ENCODE data around the gene FBN1. TPM values are rescaled to one million over a fixed set of nuclear protein-coding genes. Genes with fewer than 3 reads are reported as not detected.

Gene FBN1
- total RNA-seq, 2 experiments from 2014 or later: 0.56 to 0.59 TPM

DNA sequence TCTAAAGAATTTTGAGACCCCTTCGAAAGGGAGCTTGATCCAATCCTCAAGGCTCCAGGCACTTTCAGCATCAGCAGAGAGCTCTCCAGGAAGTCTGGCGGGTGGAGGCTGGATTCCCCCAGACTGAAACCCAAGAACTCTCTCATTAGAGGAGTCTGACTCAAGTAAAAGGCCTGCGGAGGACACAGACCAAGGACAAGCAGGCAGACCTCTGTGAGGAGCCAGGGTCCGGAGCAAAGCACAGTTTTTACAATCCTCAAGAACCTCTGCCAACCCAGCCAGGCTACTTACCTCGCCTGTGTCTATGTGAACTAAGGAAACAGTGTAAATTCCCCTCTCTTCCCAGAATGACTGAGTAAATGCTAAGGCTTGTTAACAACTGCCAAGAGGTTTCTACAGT lies 86.2 kb downstream of the FBN1 start:
- ATAC-seq: no peak
- Mint-ChIP-seq H3K4me1 (no peaks in the 10 kb centered on the region), H3K36me3 (ENCODE audit: low read depth) (no peaks in the 10 kb centered on the region), H3K4me3 (no peak overlapping the region), H3K27ac (no peak overlapping the region), H3K27me3 (peaks cover 7% of the 10 kb centered on the region), H3K9me3 (ENCODE audit: low read depth) (no peaks in the 10 kb centered on the region)
- intact Hi-C loops (cut with DNase I, micrococcal nuclease): no loop called here
- POLR2A ChIA-PET: no interaction called here
- CTCF ChIA-PET: no interaction called here
- no peak for DNase-seq

DNA sequence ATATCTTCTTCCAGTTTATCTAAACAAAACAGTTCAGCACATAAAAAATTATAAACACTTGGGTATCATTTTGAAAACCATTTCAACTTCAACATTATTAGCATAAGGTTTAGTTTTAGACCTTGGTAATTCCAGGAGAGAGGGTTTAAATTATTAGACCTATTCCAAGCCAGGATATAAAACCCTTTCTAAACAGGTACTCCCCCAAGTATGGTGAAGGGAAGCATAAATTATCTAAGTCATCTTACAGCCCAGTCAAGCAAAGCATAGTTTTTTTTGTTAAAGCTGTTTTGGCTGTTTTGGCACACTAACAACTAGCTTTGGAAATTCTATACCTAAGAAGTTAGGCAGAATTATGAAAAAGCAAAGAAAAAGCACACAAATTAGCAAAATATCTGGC lies 87.3 kb downstream of the FBN1 start:
- Mint-ChIP-seq H3K36me3 (ENCODE audit: low read depth) (no peaks in the 10 kb centered on the region), H3K4me1 (no peaks in the 10 kb centered on the region), H3K27ac (no peak overlapping the region), H3K9me3 (ENCODE audit: low read depth) (no peaks in the 10 kb centered on the region), H3K27me3 (peaks cover 7% of the 10 kb centered on the region), H3K4me3 (no peak overlapping the region)
- no peak for ATAC-seq
- DNase-seq: no peak
- intact Hi-C loops (cut with DNase I, micrococcal nuclease): no loop called here
- CTCF ChIA-PET: no interaction called here
- POLR2A ChIA-PET: no interaction called here

DNA sequence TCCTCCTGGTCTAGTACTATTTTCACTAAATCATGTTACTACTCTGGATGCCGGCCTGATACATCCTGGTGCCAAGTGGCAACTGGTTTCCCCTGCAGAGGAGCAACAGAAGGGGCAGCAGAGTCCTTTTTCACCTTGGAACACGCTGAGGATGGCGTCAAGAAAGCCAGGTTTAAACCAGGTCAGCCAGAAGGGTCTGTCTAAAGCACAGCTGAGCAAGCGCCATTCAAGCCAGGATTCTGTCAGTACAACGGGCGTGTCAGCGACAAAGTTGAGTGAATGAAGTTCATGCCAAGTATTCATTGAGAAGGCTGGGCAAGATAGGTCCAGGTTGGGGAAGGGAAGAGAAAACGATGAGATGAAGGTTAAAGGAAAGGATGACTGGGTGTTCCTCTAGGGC lies 88.2 kb downstream of the FBN1 start:
- DNase-seq (no peak), ATAC-seq (no peak)
- Mint-ChIP-seq H3K4me1 (no peaks in the 10 kb centered on the region), H3K27me3 (peaks cover 9% of the 10 kb centered on the region), H3K9me3 (ENCODE audit: low read depth) (no peaks in the 10 kb centered on the region), H3K4me3 (no peak overlapping the region), H3K36me3 (ENCODE audit: low read depth) (no peaks in the 10 kb centered on the region), H3K27ac (no peak overlapping the region)
- CTCF ChIA-PET: no interaction called here
- POLR2A ChIA-PET: no interaction called here
- intact Hi-C loops (cut with DNase I, micrococcal nuclease): no loop called here

DNA sequence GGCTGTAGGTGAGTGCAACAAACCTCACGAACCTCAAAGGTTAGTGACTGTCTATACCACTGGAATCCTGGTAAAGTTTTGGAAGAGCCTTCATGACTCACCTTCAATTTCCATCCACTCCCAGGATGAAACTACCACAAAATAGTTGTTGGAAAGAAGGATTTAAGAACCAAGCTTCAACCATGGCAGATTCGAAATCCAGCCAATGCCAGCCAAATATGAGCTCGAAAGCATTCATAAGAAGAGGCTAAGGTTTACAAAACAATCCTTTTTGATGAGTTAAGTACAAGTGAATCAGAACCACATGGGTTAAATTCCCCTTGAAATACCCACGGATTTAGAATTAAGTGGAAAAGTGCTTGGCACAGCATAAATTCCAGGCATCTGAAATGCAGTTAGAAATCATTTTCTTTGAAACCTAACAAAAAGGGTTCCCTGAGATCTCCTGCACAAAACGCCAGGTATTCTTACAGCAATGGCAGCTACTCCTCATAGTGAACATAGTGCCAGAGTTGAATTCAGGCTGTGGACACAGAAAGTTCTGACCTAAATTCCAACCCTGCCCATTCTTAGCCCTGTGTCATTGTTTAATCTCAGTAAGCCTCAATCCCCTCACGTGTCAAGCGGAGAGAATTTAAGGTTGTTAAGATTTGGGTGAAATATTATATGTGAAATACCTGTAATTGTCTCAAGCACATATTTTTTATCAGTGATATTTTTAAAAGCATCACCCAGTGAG lies 89.2 kb downstream of the FBN1 start:
- ChIA-PET CTCF (interaction anchor here (0.6 kb wide), 1 partner anchor 1572 kb away, joined by 3 read pairs; no protein-coding TSS in a partner anchor), POLR2A (no interaction called here)
- ATAC-seq (no peak), DNase-seq (no peak)
- Mint-ChIP-seq H3K4me1 (no peaks in the 10 kb centered on the region), H3K4me3 (no peak overlapping the region), H3K27me3 (peaks cover 8% of the 10 kb centered on the region), H3K27ac (no peak overlapping the region), H3K36me3 (ENCODE audit: low read depth) (no peaks in the 10 kb centered on the region), H3K9me3 (ENCODE audit: low read depth) (no peaks in the 10 kb centered on the region)
- intact Hi-C loops (cut with DNase I, micrococcal nuclease): no loop called here

DNA sequence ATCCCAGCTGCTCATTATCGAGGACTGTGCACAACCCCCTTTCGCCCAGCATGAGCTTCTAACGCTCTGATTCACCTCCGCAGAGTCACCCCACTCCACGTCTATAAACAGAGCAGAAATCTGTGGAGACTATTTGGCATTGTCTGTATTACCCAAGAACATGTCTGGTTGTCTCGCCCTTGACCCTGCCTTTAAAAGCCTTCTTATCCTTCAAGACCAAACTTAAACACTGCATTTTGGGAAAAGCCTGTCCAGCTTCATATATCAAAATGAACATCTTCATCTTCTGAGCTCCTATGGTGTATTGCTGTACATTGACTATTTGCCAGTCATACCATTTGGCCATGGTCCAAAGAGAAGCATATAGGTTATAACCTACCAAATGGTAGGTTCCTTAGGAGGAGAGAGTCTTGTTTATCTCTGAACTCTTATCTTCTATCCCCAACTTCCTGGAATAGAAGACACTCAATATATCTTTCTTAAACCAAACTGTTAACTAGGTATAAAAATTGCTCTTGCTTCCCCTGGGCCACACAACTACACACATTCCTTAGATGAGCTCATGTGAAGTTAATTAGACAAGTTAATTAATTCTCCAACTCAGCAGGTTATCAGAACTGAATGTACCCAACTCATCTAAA lies 90.1 kb downstream of the FBN1 start:
- H3K36me3 Mint-ChIP-seq (ENCODE audit: low read depth): no peaks in the 10 kb centered on the region
- POLR2A ChIA-PET: no interaction called here
- H3K4me3 Mint-ChIP-seq: no peak overlapping the region
- intact Hi-C loops (cut with DNase I, micrococcal nuclease): no loop called here
- DNase-seq (no peak), ATAC-seq (no peak)
- H3K27me3 Mint-ChIP-seq: peaks cover 7% of the 10 kb centered on the region
- no peaks in the 10 kb centered on the region for H3K9me3 Mint-ChIP-seq (ENCODE audit: low read depth)
- CTCF ChIA-PET: interaction anchor here (0.6 kb wide), 1 partner anchor 1573 kb away, joined by 3 read pairs; no protein-coding TSS in a partner anchor
- no peak overlapping the region for H3K27ac Mint-ChIP-seq
- H3K4me1 Mint-ChIP-seq: no peaks in the 10 kb centered on the region

DNA sequence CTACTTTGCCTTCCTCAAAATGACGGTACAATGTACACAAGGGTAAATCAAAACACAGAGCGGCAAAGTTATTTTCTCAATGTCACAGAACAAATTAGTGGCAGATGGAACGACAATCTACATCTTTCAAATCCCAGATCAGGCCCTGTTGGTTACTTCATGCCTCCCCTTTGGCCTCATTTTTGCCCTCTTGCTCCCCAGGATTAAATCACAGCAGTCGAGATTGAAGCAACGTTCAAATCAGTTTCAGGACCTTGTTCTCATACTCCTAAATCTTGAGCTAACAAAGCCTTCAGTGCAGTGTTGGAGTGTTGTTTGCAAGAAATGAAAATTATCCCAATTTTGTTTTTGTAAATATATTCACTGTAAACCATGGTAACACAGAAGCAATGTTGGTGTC lies 91.4 kb downstream of the FBN1 start:
- Mint-ChIP-seq H3K4me1 (no peaks in the 10 kb centered on the region), H3K27ac (no peak overlapping the region), H3K36me3 (ENCODE audit: low read depth) (no peaks in the 10 kb centered on the region), H3K27me3 (peaks cover 7% of the 10 kb centered on the region), H3K4me3 (no peak overlapping the region), H3K9me3 (ENCODE audit: low read depth) (no peaks in the 10 kb centered on the region)
- ATAC-seq (no peak), DNase-seq (no peak)
- POLR2A ChIA-PET: no interaction called here
- CTCF ChIA-PET: no interaction called here
- intact Hi-C loops (cut with DNase I, micrococcal nuclease): no loop called here

DNA sequence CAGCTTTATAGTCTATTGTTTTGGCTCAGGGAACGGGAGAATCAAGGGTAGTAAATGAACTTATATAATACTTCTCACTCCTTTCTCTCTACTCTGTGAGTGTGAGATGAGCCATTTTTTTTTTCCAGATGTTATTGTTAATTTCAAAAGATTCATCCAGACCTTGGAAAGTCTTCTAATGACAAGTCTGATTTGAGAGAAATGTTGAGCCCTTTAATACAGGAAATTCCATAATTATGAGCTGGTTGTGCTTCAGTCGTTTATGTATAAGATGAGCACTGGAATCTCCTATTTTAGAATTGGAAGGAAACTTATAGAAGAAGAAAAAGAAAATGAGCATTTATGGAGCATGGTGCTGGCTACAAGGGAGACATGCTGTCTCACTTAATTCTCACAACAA lies 92.0 kb downstream of the FBN1 start:
- Mint-ChIP-seq H3K9me3 (ENCODE audit: low read depth) (no peaks in the 10 kb centered on the region), H3K27ac (no peak overlapping the region), H3K4me3 (no peak overlapping the region), H3K4me1 (no peaks in the 10 kb centered on the region), H3K27me3 (peaks cover 7% of the 10 kb centered on the region), H3K36me3 (ENCODE audit: low read depth) (no peaks in the 10 kb centered on the region)
- ChIA-PET POLR2A (no interaction called here), CTCF (interaction anchor here (1.0 kb wide), 1 partner anchor 39 kb away, joined by 3 read pairs; no protein-coding TSS in a partner anchor)
- intact Hi-C loops (cut with DNase I, micrococcal nuclease): no loop called here
- no peak for DNase-seq
- no peak for ATAC-seq

DNA sequence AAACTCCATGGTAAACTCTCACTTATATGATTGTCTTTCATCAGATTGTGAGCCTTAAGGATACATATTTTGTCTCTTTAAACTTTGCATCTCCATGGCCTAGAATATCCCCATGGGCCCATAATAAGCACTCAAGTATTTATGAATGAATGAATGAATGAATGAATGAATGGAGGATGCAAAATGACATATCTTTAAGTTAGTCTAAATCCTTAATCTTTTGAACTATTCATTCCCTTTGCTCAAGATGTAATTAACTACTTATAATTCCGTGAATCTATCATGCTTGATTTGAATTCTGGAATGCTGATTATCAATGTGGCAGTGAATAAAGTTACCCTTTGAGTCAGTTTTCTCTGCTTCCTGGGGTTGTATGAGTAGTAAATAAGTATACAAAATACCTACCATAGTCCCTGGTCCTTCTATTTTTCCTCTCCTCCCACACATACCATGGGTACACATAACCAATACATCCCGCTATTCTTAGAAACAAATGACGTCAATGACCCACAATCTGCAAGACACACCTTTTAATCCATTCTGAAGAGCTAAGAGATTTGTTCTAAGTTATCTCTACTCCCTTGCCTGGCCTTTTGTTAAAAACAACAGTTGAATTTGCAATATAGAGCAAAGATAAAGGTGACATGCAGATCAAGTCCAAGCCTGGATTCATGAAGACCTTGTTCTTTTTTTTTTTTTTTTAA lies 94.5 kb downstream of the FBN1 start:
- H3K27me3 Mint-ChIP-seq: peaks cover 7% of the 10 kb centered on the region
- POLR2A ChIA-PET: no interaction called here

DNA sequence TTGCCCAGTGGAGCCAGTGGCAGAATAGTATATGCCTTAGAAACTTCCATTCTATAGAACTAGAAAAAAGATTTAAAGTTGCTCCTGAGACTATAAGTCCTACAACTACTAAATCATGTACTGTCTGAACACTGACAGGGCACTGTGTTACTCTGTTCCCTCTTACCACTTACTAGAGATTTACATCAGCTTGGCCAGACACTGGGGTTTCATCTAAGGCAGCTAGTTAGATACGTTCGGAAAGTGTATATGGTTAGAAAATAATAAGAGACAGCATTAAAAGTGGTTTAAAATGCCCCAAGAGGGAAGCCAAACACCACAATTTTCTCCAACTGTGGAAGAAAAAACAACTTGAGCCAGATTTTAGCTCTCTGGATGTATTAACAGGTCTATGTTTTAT lies 97.1 kb downstream of the FBN1 start:
- ATAC-seq (no peak), DNase-seq (no peak)
- Mint-ChIP-seq H3K27ac (no peak overlapping the region), H3K9me3 (ENCODE audit: low read depth) (no peaks in the 10 kb centered on the region), H3K4me3 (no peak overlapping the region), H3K36me3 (ENCODE audit: low read depth) (no peaks in the 10 kb centered on the region), H3K27me3 (peaks cover 2% of the 10 kb centered on the region), H3K4me1 (no peaks in the 10 kb centered on the region)
- intact Hi-C loops (cut with DNase I, micrococcal nuclease): no loop called here
- ChIA-PET POLR2A (no interaction called here), CTCF (no interaction called here)

More for the DNA sequence above, 94.5 kb downstream of the FBN1 start:
- H3K27ac Mint-ChIP-seq: no peak overlapping the region
- CTCF ChIA-PET: no interaction called here
- no peaks in the 10 kb centered on the region for H3K36me3 Mint-ChIP-seq (ENCODE audit: low read depth)
- DNase-seq: no peak
- intact Hi-C loops (cut with DNase I, micrococcal nuclease): no loop called here
- H3K9me3 Mint-ChIP-seq (ENCODE audit: low read depth): no peaks in the 10 kb centered on the region
- no peak for ATAC-seq
- no peaks in the 10 kb centered on the region for H3K4me1 Mint-ChIP-seq
- no peak overlapping the region for H3K4me3 Mint-ChIP-seq

DNA sequence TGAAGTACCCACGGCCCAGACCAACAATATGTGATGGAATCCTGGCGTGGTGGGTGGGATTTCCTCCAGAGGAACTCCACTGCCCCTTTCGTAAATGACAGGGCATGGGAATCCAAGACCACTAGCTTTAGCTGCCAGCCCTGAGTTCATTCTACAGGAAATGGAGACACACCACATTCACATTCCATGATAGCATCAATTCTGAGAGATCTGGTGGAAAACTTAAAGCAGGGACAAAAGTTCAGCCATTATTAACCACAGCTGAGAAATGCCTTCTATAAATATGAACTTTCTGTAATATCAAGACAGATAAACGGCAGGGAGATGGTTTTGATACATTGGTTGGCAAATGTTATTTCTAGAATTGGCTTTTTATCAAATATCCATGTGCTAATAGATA lies 98.2 kb downstream of the FBN1 start:
- Mint-ChIP-seq H3K9me3 (ENCODE audit: low read depth) (peaks cover 3% of the 10 kb centered on the region), H3K4me1 (no peaks in the 10 kb centered on the region), H3K4me3 (no peak overlapping the region), H3K27ac (no peak overlapping the region), H3K27me3 (no peaks in the 10 kb centered on the region), H3K36me3 (ENCODE audit: low read depth) (no peaks in the 10 kb centered on the region)
- intact Hi-C loops (cut with DNase I, micrococcal nuclease): no loop called here
- ChIA-PET POLR2A (no interaction called here), CTCF (interaction anchor here (0.8 kb wide), 1 partner anchor 99 kb away, joined by 3 read pairs; no protein-coding TSS in a partner anchor)
- DNase-seq (no peak), ATAC-seq (no peak)

DNA sequence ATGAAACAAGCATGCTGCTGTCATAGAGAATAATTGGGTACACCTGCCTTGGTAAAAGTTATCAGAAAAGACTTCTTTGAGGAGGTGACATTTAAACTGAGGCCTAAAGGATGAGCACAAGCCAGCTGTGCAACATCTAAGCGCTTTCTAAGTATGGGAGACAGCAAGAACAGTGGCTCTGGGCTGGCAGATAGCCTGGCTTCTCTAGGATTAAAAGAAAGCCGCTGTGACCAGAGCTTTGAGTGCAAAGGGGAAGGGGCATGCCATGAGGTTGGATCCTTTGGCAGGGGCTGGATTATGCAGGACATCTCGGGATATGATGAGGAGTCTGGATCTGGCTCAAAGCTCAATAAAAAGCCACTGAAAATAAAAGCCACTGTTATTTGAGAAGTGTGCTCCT lies 99.2 kb downstream of the FBN1 start:
- H3K27me3 Mint-ChIP-seq: no peaks in the 10 kb centered on the region
- intact Hi-C loops (cut with DNase I, micrococcal nuclease): no loop called here
- no peak overlapping the region for H3K4me3 Mint-ChIP-seq
- POLR2A ChIA-PET: no interaction called here
- DNase-seq: no peak
- CTCF ChIA-PET: no interaction called here
- H3K4me1 Mint-ChIP-seq: no peaks in the 10 kb centered on the region
- no peak overlapping the region for H3K27ac Mint-ChIP-seq
- H3K9me3 Mint-ChIP-seq (ENCODE audit: low read depth): peaks cover 3% of the 10 kb centered on the region
- no peak for ATAC-seq
- H3K36me3 Mint-ChIP-seq (ENCODE audit: low read depth): no peaks in the 10 kb centered on the region

DNA sequence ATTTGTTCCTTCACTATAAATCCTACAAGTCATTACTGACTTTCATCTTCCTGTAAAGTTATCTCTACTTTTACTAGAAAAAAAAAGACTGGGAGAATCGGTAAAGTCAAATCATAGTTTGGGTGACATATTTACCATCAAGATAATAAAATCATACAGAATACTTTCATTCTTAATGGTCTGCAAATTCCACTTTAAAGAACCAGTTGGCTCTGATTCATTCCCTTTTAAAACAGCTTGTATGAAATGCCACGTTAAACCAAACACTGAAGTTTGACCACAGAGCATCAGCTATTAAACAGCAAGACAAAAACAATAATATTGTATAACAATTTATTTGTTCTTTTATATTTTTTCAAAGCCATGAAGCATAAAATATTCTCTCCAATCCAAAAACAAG lies 100.7 kb downstream of the FBN1 start:
- CTCF ChIA-PET: no interaction called here
- Mint-ChIP-seq H3K9me3 (ENCODE audit: low read depth) (peaks cover 3% of the 10 kb centered on the region), H3K27ac (no peak overlapping the region), H3K27me3 (no peaks in the 10 kb centered on the region), H3K36me3 (ENCODE audit: low read depth) (no peaks in the 10 kb centered on the region), H3K4me3 (no peak overlapping the region), H3K4me1 (no peaks in the 10 kb centered on the region)
- DNase-seq: no peak
- ATAC-seq: no peak
- intact Hi-C loops (cut with DNase I, micrococcal nuclease): no loop called here
- POLR2A ChIA-PET: no interaction called here

Measured in activated CD4-positive, alpha-beta T cell treated with anti-CD3 and anti-CD28 coated beads for 36 hours (primary cell).